MCF 10A (cell line): ENCODE data around the gene FADS6. TPM values are rescaled to one million over a fixed set of nuclear protein-coding genes. Genes with fewer than 3 reads are reported as not detected.

ENCODE experiments used
- BruUV-seq: library from RNA; stranded (reverse); fragments of 400-500 nt; replicated peaks from 2 replicates; lab custom pipeline; 2021; lab: Mats Ljungman, UMichigan
- CTCF ChIA-PET: fragments of 300-600 bp; sonication (Branson Sonifier 250); formaldehyde crosslinking; extraction: SDS; loops from one replicate; lab custom pipeline; 2021; ENCODE audit warnings: antibody characterized with exemption, inconsistent platforms; lab: Yijun Ruan, JAX
- POLR2A ChIA-PET: fragments of 300-600, 350-650 bp; sonication (Branson Sonifier 250); formaldehyde crosslinking; extraction: SDS; loops from one replicate; lab custom pipeline; 2020; ENCODE audit warnings: antibody characterized with exemption, inconsistent platforms; lab: Yijun Ruan, JAX
- DNase-seq: peaks from one replicate; pipeline ENCODE4 v3.0.0-alpha.2; 2018; ENCODE audit not compliant: unreplicated experiment
- H3K27ac Mint-ChIP-seq: one replicate; pipeline ENCODE4 v1.8.0; 2022; ENCODE audit warnings: mild to moderate bottlenecking, low read depth, mixed read lengths; ENCODE audit not compliant: unreplicated experiment
- H3K27me3 Mint-ChIP-seq: one replicate; pipeline ENCODE4 v1.8.0; 2022; ENCODE audit warnings: mixed read lengths; ENCODE audit not compliant: insufficient read depth, unreplicated experiment
- H3K36me3 Mint-ChIP-seq: one replicate; pipeline ENCODE4 v1.8.0; 2022; ENCODE audit warnings: mild to moderate bottlenecking, moderate library complexity, mixed read lengths; ENCODE audit not compliant: insufficient read depth, unreplicated experiment
- H3K4me1 Mint-ChIP-seq: one replicate; pipeline ENCODE4 v1.8.0; 2022; ENCODE audit warnings: mixed read lengths; ENCODE audit not compliant: insufficient read depth, unreplicated experiment
- H3K4me3 Mint-ChIP-seq: one replicate; pipeline ENCODE4 v1.8.0; 2022; ENCODE audit warnings: mild to moderate bottlenecking, moderate library complexity, mixed read lengths; ENCODE audit not compliant: unreplicated experiment
- H3K9me3 Mint-ChIP-seq: one replicate; pipeline ENCODE4 v1.8.0; 2022; ENCODE audit warnings: mixed read lengths; ENCODE audit not compliant: unreplicated experiment
- intact Hi-C: fragments of 100-400 bp; cut with micrococcal nuclease; formaldehyde crosslinking; loops from 2 replicates; pipeline ENCODE4 v1.14.1; 2022
- total RNA-seq: library from RNA; stranded (reverse); gene quantifications from 2 replicates; pipeline ENCODE4 v1.2.3, GENCODE V29; 2022
- TF ChIP-seq, protein P1 (sequence below): fragments of 200-600 bp; IDR thresholded peaks from one replicate; pipeline ENCODE4 v1.8.0; 2022; ENCODE audit warnings: antibody characterized with exemption, mild to moderate bottlenecking; ENCODE audit not compliant: unreplicated experiment

The FADS6 gene
- total RNA-seq, 1 experiment from 2014 or later = not detected

DNA sequence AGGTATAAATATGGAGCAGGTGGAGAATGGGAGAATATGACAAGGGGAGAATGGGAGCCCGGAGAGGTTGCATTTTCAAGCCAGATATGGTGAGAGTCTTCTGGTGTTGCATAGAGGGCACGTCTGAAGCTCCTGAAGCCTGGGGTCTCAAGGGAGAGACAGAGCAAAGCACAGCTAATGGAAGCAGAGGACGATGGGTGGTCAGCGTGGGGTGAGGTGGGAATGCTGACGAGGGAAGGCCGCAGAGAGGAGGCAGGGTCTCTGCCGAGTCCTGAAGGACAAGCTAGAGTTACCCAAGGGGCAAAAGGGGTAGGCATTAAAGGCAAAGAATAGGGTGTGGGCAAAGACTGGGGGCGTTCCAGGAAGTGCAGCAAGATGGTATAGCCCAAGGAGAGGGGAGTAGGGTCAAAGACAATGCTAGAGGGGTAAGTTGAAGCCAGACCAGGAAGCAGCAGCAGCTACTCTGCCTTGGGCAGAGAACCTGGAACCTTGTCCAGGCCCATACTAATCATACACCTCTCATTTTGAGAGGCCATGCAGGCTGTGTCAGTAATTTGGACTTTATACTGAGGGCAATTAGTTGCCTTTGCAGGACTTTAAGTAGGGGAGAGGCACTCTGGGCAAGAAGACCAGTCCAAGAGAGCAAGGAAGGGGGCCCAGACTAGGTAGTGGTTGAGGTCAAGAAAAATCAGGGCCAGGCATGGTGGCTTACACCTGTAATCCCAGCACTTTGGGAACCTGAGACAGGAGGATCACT is 44.9 kb upstream of the FADS6 start:
- ChIA-PET CTCF (interaction anchor here (0.6 to 0.7 kb wide), 2 partner anchors 23 to 111 kb away, joined by 3 to 4 read pairs; no protein-coding TSS in a partner anchor), POLR2A (no interaction called here)
- Mint-ChIP-seq H3K27ac (no peak overlapping the region), H3K9me3 (no peaks in the 10 kb centered on the region), H3K27me3 (peaks cover 21% of the 10 kb centered on the region), H3K4me3 (no peak overlapping the region), H3K36me3 (peaks cover 6% of the 10 kb centered on the region), H3K4me1 (peaks cover 3% of the 10 kb centered on the region)
- TF ChIP-seq, protein P1, sequence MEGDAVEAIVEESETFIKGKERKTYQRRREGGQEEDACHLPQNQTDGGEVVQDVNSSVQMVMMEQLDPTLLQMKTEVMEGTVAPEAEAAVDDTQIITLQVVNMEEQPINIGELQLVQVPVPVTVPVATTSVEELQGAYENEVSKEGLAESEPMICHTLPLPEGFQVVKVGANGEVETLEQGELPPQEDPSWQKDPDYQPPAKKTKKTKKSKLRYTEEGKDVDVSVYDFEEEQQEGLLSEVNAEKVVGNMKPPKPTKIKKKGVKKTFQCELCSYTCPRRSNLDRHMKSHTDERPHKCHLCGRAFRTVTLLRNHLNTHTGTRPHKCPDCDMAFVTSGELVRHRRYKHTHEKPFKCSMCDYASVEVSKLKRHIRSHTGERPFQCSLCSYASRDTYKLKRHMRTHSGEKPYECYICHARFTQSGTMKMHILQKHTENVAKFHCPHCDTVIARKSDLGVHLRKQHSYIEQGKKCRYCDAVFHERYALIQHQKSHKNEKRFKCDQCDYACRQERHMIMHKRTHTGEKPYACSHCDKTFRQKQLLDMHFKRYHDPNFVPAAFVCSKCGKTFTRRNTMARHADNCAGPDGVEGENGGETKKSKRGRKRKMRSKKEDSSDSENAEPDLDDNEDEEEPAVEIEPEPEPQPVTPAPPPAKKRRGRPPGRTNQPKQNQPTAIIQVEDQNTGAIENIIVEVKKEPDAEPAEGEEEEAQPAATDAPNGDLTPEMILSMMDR = no peak
- BruUV-seq = no TSS peak
- intact Hi-C loops = no loop called here
- no peak for DNase-seq

DNA sequence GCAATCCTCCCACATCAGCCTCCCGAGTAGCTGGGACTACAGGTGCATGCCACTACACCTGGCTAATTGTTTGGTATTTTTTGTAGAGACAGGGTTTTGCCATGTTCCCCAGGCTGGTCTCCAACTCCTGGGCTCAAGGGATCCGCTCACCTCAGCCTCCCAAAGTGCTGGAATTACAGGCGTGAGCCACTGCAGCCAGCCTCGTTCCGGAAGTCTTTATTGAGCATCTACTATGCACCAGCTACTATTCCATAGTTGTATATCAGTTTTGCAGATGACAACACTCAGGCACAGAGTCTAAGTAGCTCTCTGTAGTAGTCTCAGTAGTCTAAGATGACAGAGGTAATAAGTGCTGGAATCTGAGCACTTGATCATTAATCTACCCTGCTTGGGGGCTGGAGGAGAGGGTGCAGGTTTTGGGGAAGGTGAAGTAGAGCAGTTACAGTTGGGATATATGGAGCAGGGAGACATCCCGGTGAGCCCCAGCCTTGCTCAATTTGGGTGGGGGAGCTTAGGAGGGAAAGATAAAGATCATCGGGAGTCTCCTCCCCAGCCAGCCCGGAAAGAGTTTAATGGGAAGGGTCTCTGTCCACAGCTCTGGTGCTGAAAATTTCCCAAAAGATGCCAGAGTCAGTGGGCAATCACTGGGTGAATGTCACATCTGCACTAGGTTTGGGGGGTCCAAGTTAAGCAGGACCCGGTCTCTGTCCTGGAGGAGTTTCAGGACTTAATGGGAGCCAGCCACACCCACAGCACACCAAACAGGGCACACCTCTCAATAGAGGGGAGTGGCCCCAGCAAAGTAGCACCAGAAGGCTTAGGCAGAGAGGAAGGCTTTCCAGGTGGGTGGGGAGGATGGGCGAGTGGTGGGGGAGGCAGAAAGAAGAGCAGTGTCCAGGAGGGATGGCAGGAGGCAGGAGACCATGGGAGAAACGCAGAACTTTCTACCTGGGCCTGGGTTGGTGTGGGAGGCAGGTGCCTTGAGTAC is 43.9 kb upstream of the FADS6 start:
- no peaks in the 10 kb centered on the region for H3K4me1 Mint-ChIP-seq
- no peak for DNase-seq
- H3K36me3 Mint-ChIP-seq = peaks cover 6% of the 10 kb centered on the region
- POLR2A ChIA-PET = interaction anchor here (0.6 to 1.0 kb wide), 4 partner anchors 12 to 111 kb away, joined by 3 to 4 read pairs (median 3); partner anchors contain the start of gene FDXR
- CTCF ChIA-PET = interaction anchor here (0.5 to 1.0 kb wide), 4 partner anchors 21 to 550 kb away, joined by 3 to 4 read pairs (median 3); no protein-coding TSS in a partner anchor
- TF ChIP-seq, protein P1 = no peak
- peaks cover 21% of the 10 kb centered on the region for H3K27me3 Mint-ChIP-seq
- H3K9me3 Mint-ChIP-seq = no peaks in the 10 kb centered on the region
- intact Hi-C loops = no loop called here
- no peak overlapping the region for H3K4me3 Mint-ChIP-seq
- no TSS peak for BruUV-seq
- no peak overlapping the region for H3K27ac Mint-ChIP-seq

DNA sequence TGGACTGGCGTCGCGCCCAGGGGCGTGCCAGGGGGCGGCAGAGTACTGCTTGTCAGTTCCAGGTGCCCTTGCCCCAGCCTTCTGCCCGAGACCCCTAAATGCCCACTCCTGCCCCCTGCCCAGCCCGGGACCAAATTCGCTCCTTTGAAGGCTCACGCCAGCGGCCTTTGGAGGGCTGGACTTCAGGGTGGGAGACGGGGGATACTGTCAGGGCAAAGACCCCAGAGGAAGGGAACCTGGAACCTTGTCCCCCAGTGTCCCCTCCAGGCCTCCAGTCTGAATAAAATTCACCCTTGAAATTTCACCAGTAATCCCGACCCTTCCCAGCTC is 43.0 kb upstream of the FADS6 start:
- Mint-ChIP-seq H3K36me3 (peaks cover 6% of the 10 kb centered on the region), H3K4me3 (no peak overlapping the region), H3K27me3 (peaks cover 21% of the 10 kb centered on the region), H3K27ac (no peak overlapping the region), H3K9me3 (no peaks in the 10 kb centered on the region), H3K4me1 (no peaks in the 10 kb centered on the region)
- DNase-seq = no peak
- intact Hi-C loops = no loop called here
- no TSS peak for BruUV-seq
- ChIA-PET CTCF (no interaction called here), POLR2A (interaction anchor here (0.6 kb wide), 1 partner anchor 110 kb away, joined by 4 read pairs; no protein-coding TSS in a partner anchor)
- TF ChIP-seq, protein P1 = no peak
